HG02852 (cell line): Measurements from ENCODE around the gene CLCN7.
"Not testable (repeated sequence)": the region's sequence is repeated elsewhere in the genome, so short reads cannot be mapped to it uniquely, and the experiment has no call there.

Experiments
- ATAC-seq: cut with Tn5 transposase; IDR thresholded peaks from one replicate; pipeline ENCODE4 v1.9.1; 2021; ENCODE audit warnings: mild to moderate bottlenecking, moderate library complexity; ENCODE audit not compliant: unreplicated experiment

Gene CLCN7

DNA sequence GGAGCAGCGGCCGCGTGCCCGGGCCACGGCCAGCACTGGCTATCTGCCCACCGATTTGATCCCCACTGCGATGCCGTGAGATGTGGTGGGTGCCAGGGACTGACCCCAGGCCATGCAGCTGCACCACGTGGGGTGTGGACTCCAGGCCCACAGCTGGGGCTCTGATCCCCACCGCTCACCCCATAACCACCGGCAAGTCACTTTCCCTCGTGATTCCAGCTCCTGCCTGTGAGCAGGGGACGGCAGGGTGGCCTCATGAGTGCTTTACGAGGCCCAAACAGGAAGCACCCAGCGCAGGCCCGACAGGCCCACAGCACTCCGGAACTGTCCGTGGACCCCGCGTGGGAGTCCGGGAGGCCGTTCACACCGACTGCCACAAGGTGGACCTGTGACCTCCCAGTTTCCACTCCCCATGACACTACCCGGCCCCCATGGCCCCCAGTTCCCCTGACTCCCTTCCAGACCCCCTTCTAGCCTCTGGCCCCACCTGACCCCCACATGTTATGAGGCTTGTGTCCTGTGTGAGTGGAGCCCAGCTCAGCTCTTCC lies 13.3 kb upstream of the CLCN7 start:
- no peak for ATAC-seq

- ATAC-seq, result no peak
Measured at GRCh38 chr16:1487395-1488053, 12.7 kb upstream of the CLCN7 start.

- ATAC-seq, result no peak
Measured at GRCh38 chr16:1486551-1487390, 11.9 kb upstream of the CLCN7 start.

DNA sequence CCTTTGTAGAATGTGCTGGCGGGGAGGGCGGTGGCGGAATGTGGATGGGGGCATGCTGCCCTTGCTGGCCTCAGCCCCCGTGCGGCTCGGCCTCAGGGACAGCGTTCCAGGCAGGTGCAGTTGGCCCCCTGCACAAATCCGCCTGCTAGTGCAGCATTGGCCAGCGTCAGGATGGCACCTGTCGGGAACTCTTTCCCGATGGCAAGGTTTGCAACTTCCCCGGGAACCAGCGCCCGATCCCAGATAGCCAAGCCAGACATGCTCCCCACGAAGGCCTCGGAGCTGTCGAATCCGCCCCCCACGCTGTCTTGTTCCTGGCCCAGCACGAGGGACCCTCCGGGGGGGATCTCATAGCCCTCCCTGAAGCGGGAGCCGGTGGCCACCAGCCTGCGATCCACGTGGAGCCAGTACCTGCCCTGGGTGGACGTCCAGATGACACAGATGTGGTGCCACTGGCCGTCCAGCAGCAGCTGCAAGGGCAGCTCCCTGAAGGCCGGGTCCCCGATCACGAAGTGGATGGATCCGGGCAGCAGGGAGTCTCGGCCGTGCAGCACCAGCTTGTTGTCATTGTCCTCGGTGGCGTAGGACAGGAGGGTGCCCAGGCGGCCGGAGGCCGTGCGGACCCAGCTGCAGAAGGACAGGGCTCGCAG lies 11.1 kb upstream of the CLCN7 start:
- ATAC-seq, result no peak

DNA sequence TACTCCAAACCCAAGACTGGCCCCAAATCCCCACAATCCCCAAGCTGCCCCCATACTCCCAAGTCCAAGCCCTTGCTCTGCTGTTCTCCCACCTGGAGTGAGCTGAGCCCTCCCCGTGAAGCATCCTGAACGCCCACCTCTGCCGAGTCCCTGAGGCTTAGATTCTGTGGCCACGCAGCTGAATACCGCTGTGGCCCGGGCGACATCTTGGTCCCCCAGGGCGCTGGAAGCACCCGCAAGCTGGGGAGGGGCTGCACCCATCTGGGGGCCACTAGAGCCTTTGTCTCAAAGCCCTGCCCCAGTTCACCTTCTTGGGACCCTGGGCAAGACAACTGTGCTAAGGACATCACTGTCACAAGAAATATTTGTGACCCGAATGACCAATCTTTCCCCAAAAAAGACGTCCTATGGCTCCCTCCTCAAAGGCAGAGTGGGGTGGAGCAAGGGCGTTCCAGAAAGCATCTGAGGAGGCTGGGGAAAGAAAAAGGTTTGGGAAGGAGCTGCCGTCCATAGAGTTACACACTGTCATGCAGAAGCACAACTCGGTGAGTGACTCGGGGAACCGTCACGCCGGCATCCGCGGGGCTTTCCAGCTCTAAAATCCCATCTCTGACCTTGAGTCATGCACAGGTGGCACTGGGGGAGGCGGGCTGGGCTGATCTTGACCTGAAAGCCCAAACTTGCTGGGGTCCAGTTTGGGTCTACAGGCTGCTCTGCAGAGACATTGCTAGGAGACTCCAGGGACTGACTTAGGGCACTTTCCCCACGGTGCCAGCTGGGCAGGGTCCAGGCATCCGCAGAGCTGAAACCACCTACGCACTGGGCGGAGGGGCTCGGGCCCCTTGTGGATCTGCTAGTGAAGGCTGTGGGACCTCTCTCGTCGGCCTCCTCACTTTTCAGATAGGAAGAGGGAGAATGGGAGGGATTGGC lies 7.3 kb upstream of the CLCN7 start:
- no peak for ATAC-seq

DNA sequence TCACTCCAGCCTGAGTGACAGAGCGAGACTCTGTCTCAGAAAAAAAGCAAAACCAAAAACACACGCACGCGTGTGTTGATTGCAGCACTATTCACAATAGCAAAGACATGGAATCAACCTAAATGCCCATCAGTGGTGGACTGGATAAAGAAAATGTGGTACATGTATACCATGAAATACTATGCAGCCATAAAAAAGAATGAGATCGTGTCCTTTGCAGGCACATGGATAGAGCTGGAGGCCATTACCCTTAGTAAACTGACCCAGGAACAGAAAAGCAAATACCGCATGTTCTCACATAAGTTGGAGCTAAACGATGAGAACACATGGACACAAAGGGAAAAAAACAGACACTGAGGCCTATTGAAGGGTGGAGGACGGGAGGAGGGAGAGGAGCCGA lies 4.1 kb upstream of the CLCN7 start:
- ATAC-seq, result not testable (repeated sequence)

DNA sequence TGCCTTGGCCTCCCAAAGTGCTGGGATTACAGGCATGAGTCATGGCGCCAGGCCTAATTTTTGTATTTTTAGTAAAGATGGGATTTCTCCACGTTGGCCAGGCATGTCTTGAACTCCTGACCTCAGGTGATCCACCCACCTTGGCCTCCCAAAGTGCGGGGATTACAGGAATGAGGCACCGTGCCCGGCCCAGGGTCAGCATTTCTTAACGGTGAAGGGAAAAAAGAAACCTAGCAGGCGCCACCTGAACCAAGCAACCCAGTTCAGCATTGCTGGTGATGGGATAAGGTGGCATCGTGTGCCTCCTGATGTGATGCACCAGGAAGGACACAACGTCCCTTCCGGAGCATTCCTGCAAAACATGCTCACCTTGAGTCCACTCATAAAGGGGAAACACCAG lies 2.2 kb upstream of the CLCN7 start:
- no peak for ATAC-seq

DNA sequence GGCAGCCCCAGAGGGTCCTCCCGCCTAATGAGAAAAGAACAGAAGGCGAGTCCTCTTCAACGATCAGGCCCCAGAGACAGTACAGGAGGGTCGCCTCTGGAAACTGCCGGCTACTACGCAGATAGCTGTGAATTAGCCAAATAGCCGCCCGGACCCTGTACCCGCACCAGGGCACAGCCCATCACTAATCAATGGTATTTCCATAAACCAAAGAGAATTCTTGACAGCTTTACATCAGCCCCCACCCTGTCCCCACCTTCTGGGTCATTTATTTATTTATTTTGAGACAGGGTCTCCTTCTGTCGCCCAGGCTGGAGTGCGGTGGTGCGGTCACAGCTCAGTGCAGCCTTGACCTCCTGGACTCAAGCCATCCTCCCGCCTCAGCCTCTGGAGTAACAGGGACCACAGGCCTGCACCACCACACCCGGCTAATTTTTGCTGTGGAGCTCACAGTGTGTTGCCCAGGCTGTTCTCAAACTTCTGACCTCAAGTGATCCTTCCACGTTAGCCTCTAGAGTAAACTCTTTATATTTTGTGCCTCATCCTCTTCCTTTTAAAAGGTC lies 805 bp upstream of the CLCN7 start:
- ATAC-seq, result no peak

DNA sequence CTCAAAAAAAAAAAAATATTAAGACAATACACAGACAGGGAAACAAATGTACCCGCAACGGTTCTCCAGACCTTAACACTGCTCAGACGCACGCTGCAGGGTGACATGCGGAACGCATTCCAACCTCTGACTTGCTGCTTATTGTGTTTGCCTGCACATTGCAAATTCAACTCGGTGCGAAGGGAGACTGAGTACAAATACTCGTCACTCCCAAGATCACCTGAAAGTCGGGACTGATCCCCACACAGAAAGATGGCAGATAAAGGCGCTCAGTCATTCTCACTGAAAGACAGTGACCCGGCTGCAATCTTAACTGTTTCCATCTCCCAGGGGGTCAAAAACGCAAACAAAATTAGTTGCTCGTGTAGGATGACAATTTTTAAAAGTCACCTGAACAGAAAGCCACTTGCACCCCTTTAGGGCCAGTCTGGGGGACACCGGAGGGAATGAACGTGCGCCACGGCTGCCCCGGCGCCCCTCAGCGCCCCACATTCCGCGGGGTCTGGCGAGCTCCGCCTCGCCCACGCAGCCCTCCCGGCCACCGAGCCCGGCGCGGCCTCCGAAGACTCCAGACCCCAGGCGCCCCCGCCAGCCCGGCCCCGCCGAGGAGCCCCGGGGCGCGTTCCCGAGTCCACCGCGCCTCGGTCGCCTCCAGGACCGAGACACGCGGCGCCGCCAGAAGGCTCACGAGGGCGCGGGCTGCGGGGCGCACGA lies 589 bp downstream of the CLCN7 start:
- ATAC-seq, result peak; percentile 25

DNA sequence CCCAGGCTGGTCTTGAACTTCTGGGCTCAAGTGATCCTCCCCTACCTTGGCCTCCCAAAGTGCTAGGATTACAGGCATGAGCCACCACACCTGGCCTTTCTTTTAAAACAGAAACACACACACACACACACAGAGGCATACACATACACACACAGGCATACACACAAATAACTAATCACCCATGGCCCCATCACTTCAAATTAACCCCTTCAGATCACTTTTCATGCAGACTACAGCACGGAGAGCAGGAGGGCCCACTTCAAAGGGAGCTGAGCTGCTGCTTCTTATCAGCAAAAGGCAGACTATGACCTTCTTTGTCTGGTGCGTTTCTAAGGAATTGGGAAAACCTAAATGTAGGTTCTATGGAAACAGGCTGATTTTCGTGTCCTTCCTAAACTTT lies 1.9 kb downstream of the CLCN7 start:
- ATAC-seq, result no peak

DNA sequence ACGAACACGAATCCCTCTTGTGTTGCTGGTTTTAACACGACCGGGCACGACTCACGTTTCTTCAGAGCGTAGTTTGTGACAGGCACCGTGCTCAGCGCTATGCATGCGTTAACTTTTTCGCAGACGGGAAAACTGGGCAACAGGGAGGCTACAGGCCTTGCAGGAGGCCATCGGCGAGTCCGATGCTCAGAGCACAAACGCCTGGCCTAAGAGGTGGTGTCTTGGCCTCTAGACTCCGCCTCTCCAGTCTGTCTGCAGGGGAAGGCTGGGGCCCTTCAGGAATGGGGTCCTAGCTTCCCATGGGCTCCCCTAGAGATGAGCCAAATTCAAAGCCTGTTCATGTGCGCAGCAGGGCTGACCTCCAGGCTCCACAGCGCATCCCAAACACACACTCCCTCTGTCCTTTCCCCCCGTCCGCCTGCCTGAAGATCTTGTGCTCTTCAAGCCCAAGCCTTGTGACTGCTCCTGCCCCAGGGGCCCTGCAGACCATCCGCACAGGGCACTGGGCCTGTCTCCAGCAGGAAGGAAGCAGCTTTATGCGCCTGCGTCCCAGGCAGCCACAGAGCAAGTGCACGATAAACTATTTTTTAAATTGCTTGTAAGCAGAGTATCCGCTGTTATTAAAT lies 3.1 kb downstream of the CLCN7 start:
- no peak for ATAC-seq

GRCh38 chr16:1470481-1471251 lies 4.2 kb downstream of the CLCN7 start:
- ATAC-seq, result no peak

GRCh38 chr16:1469693-1470201 lies 5.1 kb downstream of the CLCN7 start:
- ATAC-seq, result no peak

DNA sequence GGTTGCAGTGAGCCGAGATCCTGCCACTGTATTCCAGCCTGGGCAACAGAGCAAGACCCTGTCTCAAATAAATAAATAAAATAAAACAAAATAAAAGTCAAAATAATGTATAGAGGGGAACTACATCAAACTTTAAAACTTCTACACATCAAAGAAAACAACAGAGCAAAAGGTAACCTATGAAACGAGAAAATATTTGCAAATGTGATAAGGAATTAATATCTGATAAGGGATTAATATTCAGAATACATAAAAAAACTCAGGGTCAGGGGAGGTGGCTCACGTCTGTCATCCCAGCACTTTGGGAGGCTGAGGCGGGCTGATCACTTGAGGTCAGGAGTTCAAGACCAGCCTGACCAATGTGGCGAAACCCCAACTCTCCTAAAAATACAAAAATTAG lies 5.7 kb downstream of the CLCN7 start:
- not testable (repeated sequence) for ATAC-seq

- ATAC-seq, result no peak
Measured at GRCh38 chr16:1468426-1468810, 6.4 kb downstream of the CLCN7 start.

GRCh38 chr16:1466968-1467521 lies 7.8 kb downstream of the CLCN7 start:
- no peak for ATAC-seq

GRCh38 chr16:1466054-1466453 lies 8.8 kb downstream of the CLCN7 start:
- no peak for ATAC-seq

DNA sequence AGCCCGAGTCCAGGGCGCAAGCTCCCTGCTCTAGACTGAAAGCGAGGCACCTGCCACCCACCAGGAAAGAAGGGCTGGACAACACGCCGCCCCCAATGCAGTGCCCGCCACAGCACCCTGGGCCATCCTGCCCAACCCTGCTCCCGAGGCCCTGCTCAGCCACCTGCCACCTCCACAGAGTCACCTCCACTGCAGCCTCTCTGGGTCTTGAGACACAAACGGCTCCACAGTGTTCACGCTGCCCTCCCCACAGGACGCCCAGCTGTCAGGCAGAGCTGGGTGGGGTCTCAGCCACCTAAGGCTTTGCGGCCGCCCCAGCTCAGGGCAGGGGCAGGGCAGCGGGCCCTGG lies 9.3 kb downstream of the CLCN7 start:
- ATAC-seq, result no peak
